Prostate gland (tissue), 2 donors: ENCODE results near the gene ZFAND2A. TPM values are rescaled to one million over a fixed set of nuclear protein-coding genes. Genes with fewer than 3 reads are reported as not detected.
"Not testable (repeated sequence)": the region's sequence is repeated elsewhere in the genome, so short reads cannot be mapped to it uniquely, and the experiment has no call there.

Source experiments
- DNase-seq: peaks from one replicate; pipeline ENCODE4 v3.0.0-alpha.2; 2019; ENCODE audit warnings: low spot score
- H3K27ac ChIP-seq, 2 donors: fragments of 200-600 bp; sonication (generic); 2 replicates each; pipeline ENCODE4 v1.5.1; 2017 to 2019
- H3K27me3 ChIP-seq: fragments of 200-600 bp; sonication (generic); replicated peaks from 2 replicates; pipeline ENCODE4 v1.5.1; 2019; ENCODE audit not compliant: insufficient read depth
- H3K36me3 ChIP-seq, 2 donors: fragments of 200-600 bp; sonication (generic); 1 replicate in 1 of 2; 2 replicates in 1 of 2; pipeline versions ENCODE4 v1.5.1 to v1.8.1; 2017 to 2019
- H3K4me1 ChIP-seq: fragments of 200-600 bp; sonication (generic); replicated peaks from 2 replicates; pipeline ENCODE4 v1.5.1; 2019
- H3K4me3 ChIP-seq, 2 donors: fragments of 200-600 bp; sonication (generic); 2 replicates each; pipeline ENCODE4 v1.5.1; 2017 to 2019
- H3K9me3 ChIP-seq: fragments of 200-600 bp; sonication (generic); 2 replicates; pipeline ENCODE4 v1.5.1; 2017
- POLR2A ChIP-seq: fragments of 450-650 bp; IDR thresholded peaks from one replicate; pipeline ENCODE4 v1.6.1; 2016; ENCODE audit warnings: antibody characterized with exemption, mild to moderate bottlenecking
- POLR2AphosphoS5 ChIP-seq: sonication (generic); formaldehyde crosslinking; IDR thresholded peaks from one replicate; pipeline ENCODE4 v1.6.1; 2017; ENCODE audit warnings: antibody characterized with exemption
- WGBS: methylation state at CpG from one replicate; pipeline ENCODE4 v1.1.5; 2018; 5-methylcytosine and 5-hydroxymethylcytosine counted together
- intact Hi-C: fragments of 100-400 bp; cut with DNase I; formaldehyde crosslinking; loops from one replicate; pipeline ENCODE4 v1.14.2; 2022
- total RNA-seq, 2 donors: library from RNA; depleted of rRNA; stranded (reverse); fragments of >200 nt; gene quantifications; one replicate each; pipeline ENCODE4 v1.1.0, GENCODE V29; 2016
- TF ChIP-seq, protein P1 (sequence below), 4 experiments: fragments of 200-600 bp in 2 of 4; fragments of 450-650 bp in 2 of 4; sonication (generic) in 2 of 4; IDR thresholded peaks; 1 replicate in 3 of 4; 2 replicates in 1 of 4; pipeline ENCODE4 v1.5.1; 2016 to 2019; ENCODE audit warnings: antibody characterized with exemption in 4 of 4, mild to moderate bottlenecking in 2 of 4, moderate library complexity in 2 of 4

The ZFAND2A gene
- total RNA-seq, 2 donors from 2014 or later, result 25.0 to 36.3 TPM

DNA sequence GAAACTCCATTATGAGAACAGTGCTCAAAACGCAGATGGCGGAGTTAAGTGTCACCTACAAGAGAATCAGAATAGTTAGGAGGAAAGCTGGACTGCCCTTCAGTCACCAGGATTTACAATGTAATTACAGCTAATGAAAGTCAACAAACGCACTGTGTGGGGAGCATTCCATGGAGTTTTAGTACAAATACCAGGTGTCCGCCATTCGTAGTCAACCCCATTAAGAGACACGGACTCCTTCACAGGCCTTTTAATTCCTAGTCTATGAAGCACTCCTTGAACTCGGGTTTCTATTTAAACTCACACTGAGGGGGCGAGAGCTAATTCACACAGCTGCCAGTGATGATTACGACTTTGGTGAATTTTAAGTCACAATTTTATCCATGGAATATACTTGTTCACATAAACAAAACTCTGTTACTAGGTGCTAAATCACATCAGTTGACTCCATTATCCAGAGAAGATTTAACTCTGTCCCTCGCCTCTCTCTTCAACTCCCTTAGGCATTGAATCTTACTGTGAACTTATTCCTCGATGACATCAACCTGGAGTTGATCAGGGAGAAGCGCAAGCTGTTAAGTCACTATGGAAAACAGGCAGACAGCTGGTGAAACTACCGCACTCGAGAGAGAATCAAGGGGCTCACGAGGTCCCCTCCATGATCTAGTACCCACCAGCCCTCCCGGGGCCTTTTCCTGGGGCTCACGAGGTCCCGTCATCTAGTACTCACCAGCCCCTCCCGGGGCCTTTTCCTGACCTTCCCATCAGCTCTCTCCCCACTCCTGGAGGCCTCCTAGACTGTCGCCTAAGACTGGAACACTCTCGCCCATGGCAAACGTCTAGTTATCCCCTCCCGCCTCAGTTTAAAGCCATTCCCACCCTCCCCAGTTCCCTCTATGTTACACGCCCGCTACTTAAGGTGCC lies 1.5 kb downstream of the ZFAND2A start:
- Histone ChIP-seq H3K27ac (peak overlapping the region; percentile 33 to 39), H3K27me3 (no peaks in the 10 kb centered on the region), H3K9me3 (no peaks in the 10 kb centered on the region), H3K4me3 (peak overlapping the region; percentile 68 to 90), H3K36me3 (peaks cover 2 to 12% of the 10 kb centered on the region in 2 donors), H3K4me1 (peaks cover 12% of the 10 kb centered on the region)
- intact Hi-C loops, result no loop called here
- no peak for DNase-seq
- TF ChIP-seq POLR2AphosphoS5 (no peak), POLR2A (no peak)
- TF ChIP-seq, protein P1, sequence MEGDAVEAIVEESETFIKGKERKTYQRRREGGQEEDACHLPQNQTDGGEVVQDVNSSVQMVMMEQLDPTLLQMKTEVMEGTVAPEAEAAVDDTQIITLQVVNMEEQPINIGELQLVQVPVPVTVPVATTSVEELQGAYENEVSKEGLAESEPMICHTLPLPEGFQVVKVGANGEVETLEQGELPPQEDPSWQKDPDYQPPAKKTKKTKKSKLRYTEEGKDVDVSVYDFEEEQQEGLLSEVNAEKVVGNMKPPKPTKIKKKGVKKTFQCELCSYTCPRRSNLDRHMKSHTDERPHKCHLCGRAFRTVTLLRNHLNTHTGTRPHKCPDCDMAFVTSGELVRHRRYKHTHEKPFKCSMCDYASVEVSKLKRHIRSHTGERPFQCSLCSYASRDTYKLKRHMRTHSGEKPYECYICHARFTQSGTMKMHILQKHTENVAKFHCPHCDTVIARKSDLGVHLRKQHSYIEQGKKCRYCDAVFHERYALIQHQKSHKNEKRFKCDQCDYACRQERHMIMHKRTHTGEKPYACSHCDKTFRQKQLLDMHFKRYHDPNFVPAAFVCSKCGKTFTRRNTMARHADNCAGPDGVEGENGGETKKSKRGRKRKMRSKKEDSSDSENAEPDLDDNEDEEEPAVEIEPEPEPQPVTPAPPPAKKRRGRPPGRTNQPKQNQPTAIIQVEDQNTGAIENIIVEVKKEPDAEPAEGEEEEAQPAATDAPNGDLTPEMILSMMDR (IDR thresholded peaks at IDR 0.05), result no peak
- 58% methylated on average over 25 of the region's 25 CpGs for WGBS

DNA sequence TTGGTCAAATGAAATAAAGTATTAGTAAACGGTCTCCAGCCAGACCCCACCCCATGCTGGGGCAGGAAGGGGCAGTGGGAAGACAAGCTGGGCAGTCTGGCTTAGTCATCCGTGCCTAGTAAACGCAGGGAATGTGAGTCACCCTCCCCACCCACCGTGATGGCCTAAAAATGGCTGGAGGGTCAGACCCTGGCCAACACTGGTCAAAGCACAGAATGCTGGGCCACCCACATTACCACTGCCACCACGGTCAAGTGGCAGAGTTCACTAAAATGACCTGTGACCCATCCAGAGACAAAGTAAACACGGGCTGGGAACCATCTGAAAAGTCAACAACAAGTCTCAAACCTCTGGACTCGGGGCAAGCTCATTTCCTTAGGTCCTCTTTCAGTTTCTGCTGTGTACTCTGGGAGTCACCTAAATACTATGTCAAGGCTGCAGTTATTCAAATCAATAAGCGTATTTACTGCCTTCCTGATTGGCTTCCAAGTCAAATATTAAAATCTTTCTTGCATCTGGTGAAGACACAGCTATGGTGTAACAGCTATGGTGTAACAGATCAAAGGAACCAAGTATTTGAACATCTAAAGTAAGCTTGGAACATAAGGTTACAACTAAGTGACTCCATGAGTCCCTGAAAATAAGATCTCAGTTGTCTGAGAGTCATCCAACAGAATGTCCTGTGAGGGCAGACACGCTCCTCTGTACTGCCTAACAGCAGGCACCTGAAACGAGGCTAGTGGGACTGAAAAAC lies 3.0 kb downstream of the ZFAND2A start:
- TF ChIP-seq POLR2AphosphoS5 (no peak), POLR2A (no peak)
- TF ChIP-seq, protein P1 (IDR thresholded peaks at IDR 0.05), result no peak

DNA sequence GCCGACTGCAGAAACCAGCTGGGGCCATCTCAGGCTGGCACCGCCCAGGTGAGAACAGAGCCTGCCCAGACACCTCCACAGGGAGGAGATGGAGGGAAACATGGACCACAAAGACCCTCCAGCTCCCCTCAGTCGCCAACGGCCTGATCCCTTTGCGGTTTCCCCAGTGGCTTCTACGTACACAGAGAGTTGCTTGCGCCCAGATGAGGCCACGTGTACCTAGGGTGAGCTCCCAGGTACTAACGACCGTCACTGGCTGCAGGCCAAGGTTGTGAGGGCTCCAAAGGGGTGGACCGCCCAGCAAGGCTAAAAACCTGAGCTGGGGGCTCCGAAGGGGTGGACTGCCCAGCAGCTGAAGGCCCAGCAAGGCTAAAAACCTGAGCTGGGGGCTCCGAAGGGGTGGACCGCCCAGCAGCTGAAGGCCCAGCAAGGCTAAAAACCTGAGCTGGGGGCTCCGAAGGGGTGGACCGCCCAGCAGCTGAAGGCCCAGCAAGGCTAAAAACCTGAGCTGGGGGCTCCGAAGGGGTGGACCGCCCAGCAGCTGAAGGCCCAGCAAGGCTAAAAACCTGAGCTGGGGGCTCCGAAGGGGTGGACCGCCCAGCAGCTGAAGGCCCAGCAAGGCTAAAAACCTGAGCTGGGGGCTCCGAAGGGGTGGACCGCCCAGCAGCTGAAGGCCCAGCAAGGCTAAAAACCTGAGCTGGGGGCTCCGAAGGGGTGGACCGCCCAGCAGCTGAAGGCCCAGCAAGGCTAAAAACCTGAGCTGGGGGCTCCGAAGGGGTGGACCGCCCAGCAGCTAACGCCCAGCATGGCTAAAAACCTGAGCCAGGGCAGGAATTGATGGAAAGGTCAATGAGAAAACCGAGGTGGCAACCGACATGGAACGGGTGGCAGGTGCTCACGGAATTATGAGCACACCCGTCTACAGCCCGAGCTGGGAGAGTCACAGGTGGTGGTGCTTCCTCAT lies 3.9 kb downstream of the ZFAND2A start:
- Histone ChIP-seq H3K36me3 (peaks cover 13 to 21% of the 10 kb centered on the region in 2 donors), H3K4me1 (peaks cover 12% of the 10 kb centered on the region)
- DNase-seq, H3K27me3 ChIP-seq, H3K9me3 ChIP-seq, intact Hi-C loops, H3K4me3 ChIP-seq, H3K27ac ChIP-seq: not testable (repeated sequence)
- 85% methylated on average over 22 of the region's 33 CpGs for WGBS

More for the DNA sequence above, 3.0 kb downstream of the ZFAND2A start:
- Histone ChIP-seq H3K27ac (no peak overlapping the region), H3K4me1 (peaks cover 12% of the 10 kb centered on the region), H3K27me3 (no peaks in the 10 kb centered on the region), H3K4me3 (no peak overlapping the region), H3K36me3 (peaks cover 11 to 21% of the 10 kb centered on the region in 2 donors), H3K9me3 (no peaks in the 10 kb centered on the region)
- DNase-seq, result no peak
- 47% methylated on average over 10 of the region's 10 CpGs for WGBS
- intact Hi-C loops, result no loop called here

DNA sequence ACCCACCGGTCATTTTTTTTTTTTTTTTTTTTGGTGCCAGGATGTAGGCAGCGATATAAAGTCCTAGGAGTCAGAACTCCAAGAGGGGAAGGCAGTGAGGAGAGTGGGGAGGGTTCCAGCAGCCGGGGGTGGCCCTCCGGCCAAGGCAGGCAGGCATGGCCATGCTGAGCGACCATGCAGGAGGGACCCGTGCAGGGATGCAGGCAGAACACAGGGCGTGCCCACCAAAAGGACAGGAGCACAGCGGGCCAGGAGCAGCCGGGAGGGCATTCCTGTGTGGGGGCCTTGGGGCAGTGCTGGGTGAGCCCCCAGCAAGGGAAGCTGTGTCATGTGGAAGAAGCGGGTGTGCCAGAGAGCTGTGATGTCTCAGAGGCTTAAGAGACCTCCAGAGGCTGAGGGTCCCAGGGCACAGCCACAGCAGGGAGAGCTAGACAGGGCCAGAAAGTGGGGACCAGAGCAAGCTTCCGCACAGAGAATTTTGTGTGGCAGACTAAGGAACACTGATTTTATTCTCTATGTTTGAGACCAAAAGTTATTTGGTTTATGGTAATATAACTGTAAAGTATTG lies 5.7 kb downstream of the ZFAND2A start:
- no peak overlapping the region for H3K4me3 ChIP-seq
- H3K36me3 ChIP-seq, result peaks cover 13 to 21% of the 10 kb centered on the region in 2 donors
- DNase-seq, result no peak
- intact Hi-C loops, result no loop called here
- TF ChIP-seq POLR2A (no peak), POLR2AphosphoS5 (no peak)
- TF ChIP-seq, protein P1 (IDR thresholded peaks at IDR 0.05), result no peak
- 88% methylated on average over 11 of the region's 11 CpGs for WGBS
- H3K27me3 ChIP-seq, result no peaks in the 10 kb centered on the region
- H3K4me1 ChIP-seq, result peaks cover 12% of the 10 kb centered on the region
- H3K9me3 ChIP-seq, result no peaks in the 10 kb centered on the region
- no peak overlapping the region for H3K27ac ChIP-seq
